H9 (cell line): ENCODE results near the gene COL23A1. TPM values are rescaled to one million over a fixed set of nuclear protein-coding genes. Genes with fewer than 3 reads are reported as not detected.

Source experiments
- DNase-seq: peaks from one replicate; pipeline ENCODE4 v3.0.0-alpha.2; 2017
- H2AFZ ChIP-seq: one replicate; pipeline ENCODE4 v1.6.1; 2013; ENCODE audit warnings: mild to moderate bottlenecking, low read length, control low read depth, moderate library complexity
- H2AK5ac ChIP-seq: 2 replicates; pipeline ENCODE4 v1.6.1; 2013; ENCODE audit warnings: low read length, control low read depth, mixed read lengths; ENCODE audit not compliant: insufficient read length
- H2BK120ac ChIP-seq: one replicate; pipeline ENCODE4 v1.6.1; 2013; ENCODE audit warnings: low read depth, mild to moderate bottlenecking, low read length, control low read depth, inconsistent platforms; ENCODE audit not compliant: poor library complexity, severe bottlenecking
- H2BK12ac ChIP-seq: 2 replicates; pipeline ENCODE4 v1.6.1; 2013; ENCODE audit warnings: low read length, control low read depth, mixed read lengths, low read depth; ENCODE audit not compliant: insufficient read length
- H2BK15ac ChIP-seq: 2 replicates; pipeline ENCODE4 v1.6.1; 2013; ENCODE audit warnings: low read depth, low read length, control low read depth
- H2BK20ac ChIP-seq: one replicate; pipeline ENCODE4 v1.6.1; 2013; ENCODE audit warnings: low read depth, mild to moderate bottlenecking, low read length, control low read depth, inconsistent platforms; ENCODE audit not compliant: poor library complexity, severe bottlenecking
- H2BK5ac ChIP-seq: 2 replicates; pipeline ENCODE4 v1.6.1; 2013; ENCODE audit warnings: low read length, control low read depth, mixed read lengths; ENCODE audit not compliant: insufficient read length
- H3K14ac ChIP-seq: 2 replicates; pipeline ENCODE4 v1.6.1; 2013; ENCODE audit warnings: low read length, control low read depth; ENCODE audit not compliant: insufficient read depth
- H3K18ac ChIP-seq: 2 replicates; pipeline ENCODE4 v1.6.1; 2013; ENCODE audit warnings: low read depth, mild to moderate bottlenecking, mixed read lengths, low read length, control low read depth; ENCODE audit not compliant: insufficient read length
- H3K23ac ChIP-seq: 2 replicates; pipeline ENCODE4 v1.6.1; 2013; ENCODE audit warnings: low read length, control low read depth, mixed read lengths, low read depth; ENCODE audit not compliant: insufficient read length
- H3K23me2 ChIP-seq: 2 replicates; pipeline ENCODE4 v1.6.1; 2013; ENCODE audit warnings: low read depth, mild to moderate bottlenecking, mixed read lengths, low read length, control low read depth; ENCODE audit not compliant: insufficient read length, poor library complexity, severe bottlenecking
- H3K27ac ChIP-seq: 2 replicates; pipeline ENCODE4 v1.5.1; 2013; ENCODE audit warnings: low read length, control low read depth, mixed read lengths, low read depth; ENCODE audit not compliant: insufficient read length
- H3K27me3 ChIP-seq: 2 replicates; pipeline ENCODE4 v1.6.1; 2013; ENCODE audit warnings: low read length, control low read depth, inconsistent platforms; ENCODE audit not compliant: insufficient read depth
- H3K4ac ChIP-seq: 2 replicates; pipeline ENCODE4 v1.6.1; 2013; ENCODE audit warnings: low read depth, mild to moderate bottlenecking, control low read depth, inconsistent platforms, low read length, moderate library complexity
- H3K4me1 ChIP-seq: 2 replicates; pipeline ENCODE4 v1.6.1; 2013; ENCODE audit warnings: low read length, control low read depth, inconsistent platforms; ENCODE audit not compliant: insufficient read depth
- H3K4me2 ChIP-seq: 2 replicates; pipeline ENCODE4 v1.6.1; 2013; ENCODE audit warnings: low read length, control low read depth, mixed read lengths; ENCODE audit not compliant: insufficient read length, insufficient read depth
- H3K56ac ChIP-seq: 2 replicates; pipeline ENCODE4 v1.6.1; 2013; ENCODE audit warnings: low read depth, mild to moderate bottlenecking, mixed read lengths, low read length, control low read depth; ENCODE audit not compliant: insufficient read length
- H3K79me1 ChIP-seq: 2 replicates; pipeline ENCODE4 v1.6.1; 2013; ENCODE audit warnings: low read depth, mild to moderate bottlenecking, moderate library complexity, low read length, control low read depth, inconsistent platforms; ENCODE audit not compliant: insufficient read depth, poor library complexity, severe bottlenecking
- H3K79me2 ChIP-seq: 2 replicates; pipeline ENCODE4 v1.6.1; 2013; ENCODE audit warnings: low read length, control low read depth, inconsistent platforms; ENCODE audit not compliant: insufficient read depth
- H3K9ac ChIP-seq: 2 replicates; pipeline ENCODE4 v1.6.1; 2013; ENCODE audit warnings: low read length, control low read depth, mixed read lengths; ENCODE audit not compliant: insufficient read length; ENCODE audit errors: extremely low read depth
- H3K9me3 ChIP-seq: one replicate; pipeline ENCODE4 v1.6.1; 2013; ENCODE audit warnings: low read depth, low read length, inconsistent platforms; ENCODE audit not compliant: control insufficient read depth
- H3T11ph ChIP-seq: one replicate; pipeline ENCODE4 v1.6.1; 2013; ENCODE audit warnings: mild to moderate bottlenecking, low read length, control low read depth, inconsistent platforms
- H4K20me1 ChIP-seq: one replicate; pipeline ENCODE4 v1.6.1; 2013; ENCODE audit not compliant: control insufficient read depth, insufficient read length, insufficient read depth
- H4K5ac ChIP-seq: 2 replicates; pipeline ENCODE4 v1.6.1; 2013; ENCODE audit warnings: low read depth, mild to moderate bottlenecking, mixed read lengths, low read length, control low read depth; ENCODE audit not compliant: insufficient read length
- H4K8ac ChIP-seq: replicated peaks from 2 replicates; pipeline ENCODE4 v1.6.1; 2013; ENCODE audit warnings: low read length, control low read depth, mixed read lengths, low read depth; ENCODE audit not compliant: insufficient read length
- H4K91ac ChIP-seq: 2 replicates; pipeline ENCODE4 v1.6.1; 2013; ENCODE audit warnings: low read depth, mild to moderate bottlenecking, moderate library complexity, mixed read lengths, low read length, control low read depth; ENCODE audit not compliant: insufficient read length
- H3K27ac Mint-ChIP-seq, 3 experiments: 2 replicates in 2 of 3; 3 replicates in 1 of 3; pipeline ENCODE4 v1.8.0; 2020 to 2021; ENCODE audit warnings: mixed read lengths in 3 of 3, mild to moderate bottlenecking in 1 of 3, moderate library complexity in 1 of 3
- H3K27me3 Mint-ChIP-seq: 2 replicates; pipeline ENCODE4 v1.8.0; 2021; ENCODE audit warnings: low read depth, mild to moderate bottlenecking, moderate library complexity, mixed read lengths
- H3K36me3 Mint-ChIP-seq, 3 experiments: 2 replicates in 2 of 3; 3 replicates in 1 of 3; pipeline ENCODE4 v1.8.0; 2020 to 2021; ENCODE audit warnings: low read depth in 3 of 3, mixed read lengths in 3 of 3; ENCODE audit not compliant: insufficient read depth in 1 of 3
- H3K4me1 Mint-ChIP-seq, 2 experiments: 2 replicates each; pipeline ENCODE4 v1.8.0; 2020; ENCODE audit warnings: mixed read lengths in 2 of 2
- H3K4me3 Mint-ChIP-seq, 2 experiments: 2 replicates in 1 of 2; 3 replicates in 1 of 2; pipeline ENCODE4 v1.8.0; 2020 to 2021; ENCODE audit warnings: mild to moderate bottlenecking in 2 of 2, mixed read lengths in 2 of 2, moderate library complexity in 1 of 2
- H3K9me3 Mint-ChIP-seq, 2 experiments: 2 replicates in 1 of 2; 3 replicates in 1 of 2; pipeline ENCODE4 v1.8.0; 2020; ENCODE audit warnings: mild to moderate bottlenecking in 2 of 2, mixed read lengths in 2 of 2, moderate library complexity in 1 of 2
- CTCF ChIP-seq: fragments of 200-600 bp; sonication (generic); conservative IDR thresholded peaks from 3 replicates; pipeline ENCODE4 v1.8.0; 2021; ENCODE audit warnings: antibody characterized with exemption, mild to moderate bottlenecking
- WGBS: extraction: QIAGEN DNeasy Blood & Tissue Kit; methylation state at CpG from one replicate; pipeline ENCODE4 v1.1.7; 2013; ENCODE audit warnings: missing lambda C conversion rate, low lambda C conversion rate, mixed read lengths; ENCODE audit not compliant: insufficient read length; ENCODE audit errors: extremely low coverage; 5-methylcytosine and 5-hydroxymethylcytosine counted together
- total RNA-seq: library from RNA; stranded (reverse); gene quantifications from 2 replicates; pipeline ENCODE4 v1.2.1, GENCODE V29; 2021

Gene COL23A1
- total RNA-seq, 1 experiment from 2014 or later: 2.6 TPM

GRCh38 chr5:178483620-178484019, 106.6 kb downstream of the COL23A1 start:
- no peak overlapping the region for H3K4me2 ChIP-seq
- no peak overlapping the region for H3K56ac ChIP-seq
- no peak overlapping the region for H3K18ac ChIP-seq
- H2BK120ac ChIP-seq: no peak overlapping the region
- H3K9me3 ChIP-seq: no peaks in the 10 kb centered on the region
- no peak overlapping the region for H3K27ac ChIP-seq
- Mint-ChIP-seq H3K27ac (no peak overlapping the region), H3K27me3 (no peaks in the 10 kb centered on the region), H3K4me3 (no peak overlapping the region), H3K4me1 (peaks cover 27 to 33% of the 10 kb centered on the region in 2 experiments), H3K36me3 (no peaks in the 10 kb centered on the region), H3K9me3 (no peaks in the 10 kb centered on the region)
- H2BK5ac ChIP-seq: no peak overlapping the region
- no peaks in the 10 kb centered on the region for H4K20me1 ChIP-seq
- H3T11ph ChIP-seq: no peak overlapping the region
- no peak overlapping the region for H2AK5ac ChIP-seq
- no peak overlapping the region for H2AFZ ChIP-seq
- H4K91ac ChIP-seq: no peak overlapping the region
- H2BK20ac ChIP-seq: no peak overlapping the region
- no peaks in the 10 kb centered on the region for H3K79me1 ChIP-seq
- H3K4me1 ChIP-seq: peaks cover 10% of the 10 kb centered on the region
- no peak for DNase-seq
- no peak overlapping the region for H2BK12ac ChIP-seq
- no peak overlapping the region for H4K8ac ChIP-seq
- no peaks in the 10 kb centered on the region for H3K27me3 ChIP-seq
- no peak overlapping the region for H3K23ac ChIP-seq
- no CpG with 5 or more reads among the region's 9 CpGs for WGBS
- no peaks in the 10 kb centered on the region for H3K79me2 ChIP-seq
- H3K14ac ChIP-seq: no peak overlapping the region
- H4K5ac ChIP-seq: no peak overlapping the region
- no peak overlapping the region for H2BK15ac ChIP-seq
- H3K4ac ChIP-seq: no peak overlapping the region
- no peak overlapping the region for H3K9ac ChIP-seq
- no peak for TF ChIP-seq CTCF
- H3K23me2 ChIP-seq: no peaks in the 10 kb centered on the region
